GM12891 (cell line): ENCODE results near the gene PLSCR3.

Source experiments
- POLR2A ChIP-seq: IDR thresholded peaks from 2 replicates; pipeline ENCODE4 v1.6.1; 2011; ENCODE audit warnings: low read depth, low read length, control low read depth
- SPI1 ChIP-seq: IDR thresholded peaks from 2 replicates; pipeline ENCODE4 v1.6.1; 2011; ENCODE audit warnings: low read depth, low read length, control low read depth

GRCh38 chr17:7408252-7408727 is 14.0 kb upstream of the PLSCR3 start:
- TF ChIP-seq SPI1 (no peak), POLR2A (no peak)
